Measurements from ENCODE around the gene HDAC10. TPM values are rescaled to one million over a fixed set of nuclear protein-coding genes. Genes with fewer than 3 reads are reported as not detected.

HDAC10 gene
- total RNA-seq (2022; extraction: Qiagen RNA extraction): 5.0 to 12.0 TPM (median 9.8 TPM) in 5 replicates

GRCh38 chr22:50250555-50251476 is at the start of gene HDAC10:
HDAC10 (minus strand) TSS chr22:50251265; CDS start chr22:50251032, 233 bp downstream.

DNA sequence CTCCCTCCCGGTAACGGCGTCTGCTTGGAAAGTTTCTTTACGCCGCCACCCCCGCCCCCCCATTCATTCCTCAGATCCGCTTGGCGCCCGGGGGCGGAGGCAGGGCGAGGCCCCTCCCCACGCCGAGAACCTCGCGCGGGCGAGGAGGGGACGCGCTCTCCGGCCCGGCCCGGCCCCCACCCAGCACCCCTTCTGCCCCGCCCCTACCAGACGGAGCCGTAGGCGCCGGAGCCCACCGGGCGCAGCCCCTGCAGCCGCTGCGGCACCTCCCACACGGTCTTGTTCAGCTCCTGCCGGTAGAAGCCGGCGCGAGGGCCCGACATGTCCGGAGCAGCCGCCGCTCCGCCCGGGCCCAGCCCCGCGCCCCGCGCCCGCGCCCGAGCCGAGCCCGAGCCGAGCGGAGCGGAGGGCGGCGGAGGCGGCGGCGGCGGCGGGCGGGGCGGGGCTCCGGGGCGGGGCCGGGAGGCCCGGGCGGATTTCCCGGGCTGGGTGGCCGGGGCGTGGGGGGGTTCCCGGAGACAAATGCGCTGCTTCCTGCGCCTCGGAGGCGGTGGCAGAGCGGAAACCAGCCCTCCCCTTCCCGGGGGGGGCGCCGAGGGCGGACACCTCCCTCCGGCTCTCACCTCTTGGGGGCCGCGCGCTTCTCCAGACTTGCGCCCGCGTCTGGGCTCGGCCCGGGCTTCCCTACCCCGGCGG is 19.1 kb upstream of the HDAC10 start, which contains the start of gene MAPK11:
MAPK11 (minus strand) TSS at position 411 of the 696 bp plus-strand sequence; CDS start at position 323, 88 bp downstream.

DNA sequence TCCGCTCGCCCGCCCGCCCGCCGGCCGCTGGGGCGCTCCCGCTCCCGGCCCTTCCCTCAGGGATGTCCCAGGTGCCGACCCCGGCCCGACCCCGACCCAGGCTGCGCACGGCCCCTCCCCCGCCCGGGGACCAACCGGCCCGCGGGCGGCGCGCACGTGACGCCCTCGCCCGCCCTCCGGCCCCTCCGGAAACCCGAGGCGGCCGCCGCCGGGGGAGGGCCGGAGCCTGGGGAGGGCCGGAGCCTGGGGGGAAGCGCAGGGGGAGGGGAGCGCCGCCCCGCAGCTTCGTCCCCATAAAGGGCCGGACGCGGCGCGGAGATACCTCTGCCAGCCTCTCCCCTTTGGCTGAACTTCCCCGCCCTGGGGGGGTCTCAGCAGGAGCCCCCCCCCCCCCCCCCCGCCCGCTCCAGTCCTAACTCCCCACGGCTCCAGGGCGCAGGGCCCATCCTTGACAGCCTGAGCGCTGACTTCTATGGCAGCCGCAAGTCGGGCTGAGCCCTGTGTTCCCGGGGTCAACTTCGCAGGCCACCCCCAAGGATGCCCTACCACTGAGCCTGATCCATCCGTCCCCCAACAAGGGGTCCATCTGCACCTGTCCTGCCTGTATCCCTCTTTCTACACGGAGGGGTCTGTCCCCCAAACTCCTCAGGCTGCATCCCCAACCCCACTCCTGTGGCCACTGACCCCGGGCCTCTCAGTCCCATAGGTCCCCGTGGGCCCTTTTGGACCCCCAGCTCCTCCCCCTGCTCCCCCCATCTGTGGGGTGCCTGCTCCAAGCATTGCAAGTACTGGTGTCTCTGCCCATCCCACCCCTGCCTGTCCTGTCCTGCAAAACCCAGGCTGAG is 10.8 kb upstream of the HDAC10 start, which contains the start of gene MAPK12:
MAPK12 (minus strand) TSS at position 69 of the 845 bp plus-strand sequence. CDS start 174 bp downstream, outside the sequence.

DNA sequence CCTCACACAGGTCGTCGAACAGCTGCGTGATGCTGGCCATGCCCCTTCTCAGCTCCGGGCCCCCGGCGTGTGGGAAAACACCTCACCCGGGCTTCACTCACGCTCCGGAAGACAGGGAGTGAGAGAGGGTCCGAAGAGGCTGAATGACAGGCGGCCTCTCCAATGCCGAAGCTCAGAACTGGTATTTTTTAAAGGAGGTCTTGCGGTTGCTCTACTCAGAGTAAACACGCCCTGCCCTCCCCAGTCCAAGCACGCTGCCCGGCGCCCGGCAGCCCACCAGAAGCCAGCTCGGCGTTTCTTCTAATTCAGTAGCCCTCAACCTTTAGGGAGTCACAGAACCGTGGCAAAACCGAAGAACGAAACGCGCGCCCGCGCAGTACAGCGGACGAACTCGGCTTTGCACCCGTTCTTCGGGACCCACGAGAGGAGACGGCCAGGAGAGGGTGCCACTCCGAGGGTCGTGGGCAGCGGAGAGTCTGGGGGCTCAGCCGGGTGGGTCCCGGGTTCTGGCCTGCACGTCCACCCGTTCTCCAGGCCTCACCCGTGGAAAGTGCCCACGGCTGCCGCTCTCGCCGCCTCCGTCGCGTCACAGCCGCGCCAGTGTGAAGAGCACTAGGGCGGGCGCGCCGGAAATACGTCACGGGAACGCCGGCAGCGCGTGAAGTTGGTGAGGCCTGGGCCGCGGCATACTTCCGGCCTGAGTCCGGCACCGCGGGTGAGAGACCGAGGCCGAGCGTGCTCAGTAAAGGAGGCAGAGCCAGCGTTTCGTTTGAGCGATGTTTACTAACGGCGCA is 6.4 kb downstream of the HDAC10 start, which contains the start of gene TUBGCP6:
TUBGCP6 (minus strand) TSS at position 604 of the 794 bp plus-strand sequence; CDS start at position 40, 564 bp downstream.

GRCh38 chr22:50200461-50201190 is 50.4 kb downstream of the HDAC10 start, which contains the start of gene SELENOO:
SELENOO (plus strand) TSS chr22:50201011; CDS start chr22:50201037, 26 bp downstream.

Other genes with a start within 250 kb of the HDAC10 start
- gene IL17REL, start 238.5 kb downstream of the HDAC10 start, total RNA-seq (2022; extraction: Qiagen RNA extraction): 0.04 to 0.07 TPM (median 0.05 TPM) in 4 of 5 replicates, not detected in the other
- not detected in 5 replicates for gene TTLL8, start 193.0 kb downstream of the HDAC10 start, total RNA-seq (2022; extraction: Qiagen RNA extraction)
- gene MLC1, start 165.8 kb downstream of the HDAC10 start, total RNA-seq (2022; extraction: Qiagen RNA extraction): 0.02 to 0.05 TPM (median 0.02 TPM) in 5 replicates
- gene MOV10L1, start 161.3 kb downstream of the HDAC10 start, total RNA-seq (2022; extraction: Qiagen RNA extraction): 0.10 TPM in 1 of 5 replicates, not detected in the others
- gene PANX2, start 80.5 kb downstream of the HDAC10 start, total RNA-seq (2022; extraction: Qiagen RNA extraction): 4.7 to 6.5 TPM (median 5.9 TPM) in 5 replicates
- 19.4 to 34.3 TPM (median 30.4 TPM) in 5 replicates for gene TRABD, start 65.4 kb downstream of the HDAC10 start, total RNA-seq (2022; extraction: Qiagen RNA extraction)
- 11.4 to 19.2 TPM (median 17.8 TPM) in 5 replicates for gene SELENOO, start 50.3 kb downstream of the HDAC10 start, total RNA-seq (2022; extraction: Qiagen RNA extraction)
- gene TUBGCP6, start 6.2 kb downstream of the HDAC10 start, total RNA-seq (2022; extraction: Qiagen RNA extraction): 5.1 to 11.6 TPM (median 9.8 TPM) in 5 replicates
- gene MAPK12, start 10.4 kb upstream of the HDAC10 start, total RNA-seq (2022; extraction: Qiagen RNA extraction): 16.4 to 26.6 TPM (median 22.3 TPM) in 5 replicates
- gene MAPK11, start 19.1 kb upstream of the HDAC10 start, total RNA-seq (2022; extraction: Qiagen RNA extraction): 5.0 to 7.8 TPM (median 6.3 TPM) in 5 replicates
- gene PLXNB2, start 56.4 kb upstream of the HDAC10 start, total RNA-seq (2022; extraction: Qiagen RNA extraction): 75.7 to 126 TPM (median 115 TPM) in 5 replicates
- gene DENND6B, start 75.7 kb upstream of the HDAC10 start, total RNA-seq (2022; extraction: Qiagen RNA extraction): 1.6 to 3.2 TPM (median 2.9 TPM) in 5 replicates
- 7.6 to 14.5 TPM (median 12.0 TPM) in 5 replicates for gene PPP6R2, start 92.1 kb upstream of the HDAC10 start, total RNA-seq (2022; extraction: Qiagen RNA extraction)
- gene SBF1, start 223.8 kb upstream of the HDAC10 start, total RNA-seq (2022; extraction: Qiagen RNA extraction): 14.3 to 27.8 TPM (median 25.7 TPM) in 5 replicates
- 0.38 to 0.62 TPM (median 0.60 TPM) in 5 replicates for gene ADM2, start 230.3 kb upstream of the HDAC10 start, total RNA-seq (2022; extraction: Qiagen RNA extraction)
- 0.07 TPM in 1 of 5 replicates, not detected in the others for gene MIOX, start 235.6 kb upstream of the HDAC10 start, total RNA-seq (2022; extraction: Qiagen RNA extraction)